Caco-2 (cell line): Measurements from ENCODE around the gene TNP2. TPM values are rescaled to one million over a fixed set of nuclear protein-coding genes. Genes with fewer than 3 reads are reported as not detected.

Source experiments
- BruUV-seq: library from RNA; stranded (reverse); fragments of 400-500 nt; replicated peaks from 2 replicates; lab custom pipeline; 2021; lab: Mats Ljungman, UMichigan
- CTCF ChIA-PET: fragments of 300-600 bp; sonication (Branson Sonifier 250); formaldehyde crosslinking; loops from one replicate; lab custom pipeline; 2022; ENCODE audit warnings: antibody characterized with exemption; lab: Charles Lee
- POLR2A ChIA-PET: fragments of 300-600 bp; sonication (Branson Sonifier 250); formaldehyde crosslinking; loops from one replicate; lab custom pipeline; 2022; ENCODE audit warnings: antibody characterized with exemption; lab: Charles Lee
- DNase-seq, 2 experiments: peaks; one replicate each; pipeline versions ENCODE4 v3.0.0 to v3.0.0-alpha.2; 2020 to 2022
- H3K27me3 ChIP-seq: replicated peaks from 2 replicates; pipeline ENCODE4 v1.6.0; 2011; ENCODE audit warnings: low read length; ENCODE audit not compliant: control insufficient read depth, insufficient read depth
- H3K36me3 ChIP-seq: 2 replicates; pipeline ENCODE4 v1.5.1; 2011; ENCODE audit warnings: low read length; ENCODE audit not compliant: control insufficient read depth, insufficient read depth
- H3K4me1 ChIP-seq: fragments of 250-450 bp; sonication (Bioruptor Pico); 2 replicates; pipeline ENCODE4 v1.5.1; 2020; ENCODE audit warnings: mild to moderate bottlenecking
- H3K4me3 ChIP-seq: 2 replicates; pipeline ENCODE4 v1.5.1; 2011; ENCODE audit warnings: low read depth, mild to moderate bottlenecking, control low read depth, low read length
- H3K9me3 ChIP-seq: fragments of 250-450 bp; sonication (Bioruptor Pico); 2 replicates; pipeline ENCODE4 v1.5.1; 2020; ENCODE audit warnings: mild to moderate bottlenecking, moderate library complexity
- H3K27ac Mint-ChIP-seq: one replicate; pipeline ENCODE4 v1.8.0; 2022; ENCODE audit warnings: mixed read lengths; ENCODE audit not compliant: unreplicated experiment
- H3K27me3 Mint-ChIP-seq: one replicate; pipeline ENCODE4 v1.8.0; 2022; ENCODE audit warnings: mixed read lengths; ENCODE audit not compliant: insufficient read depth, unreplicated experiment
- H3K36me3 Mint-ChIP-seq: one replicate; pipeline ENCODE4 v1.8.0; 2022; ENCODE audit warnings: mild to moderate bottlenecking, mixed read lengths; ENCODE audit not compliant: insufficient read depth, unreplicated experiment
- H3K4me1 Mint-ChIP-seq: one replicate; pipeline ENCODE4 v1.8.0; 2022; ENCODE audit warnings: low read depth, mixed read lengths; ENCODE audit not compliant: unreplicated experiment
- H3K4me3 Mint-ChIP-seq: one replicate; pipeline ENCODE4 v1.8.0; 2022; ENCODE audit warnings: mild to moderate bottlenecking, moderate library complexity, mixed read lengths; ENCODE audit not compliant: unreplicated experiment
- H3K9me3 Mint-ChIP-seq: one replicate; pipeline ENCODE4 v1.8.0; 2022; ENCODE audit warnings: mixed read lengths; ENCODE audit not compliant: unreplicated experiment
- CTCF ChIP-seq, 2 experiments: fragments of 200-600 bp in 1 of 2; IDR thresholded peaks; 1 replicate in 1 of 2; 2 replicates in 1 of 2; pipeline versions ENCODE4 v1.5.1 to v1.8.0; 2011 to 2022; ENCODE audit warnings: antibody characterized with exemption in 1 of 2, control low read depth in 1 of 2, inconsistent platforms in 1 of 2, low read depth in 1 of 2, low read length in 1 of 2, mild to moderate bottlenecking in 1 of 2, moderate library complexity in 1 of 2; ENCODE audit not compliant: insufficient read depth in 1 of 2, severe bottlenecking in 1 of 2, unreplicated experiment in 1 of 2
- intact Hi-C: fragments of 100-400 bp; cut with micrococcal nuclease; formaldehyde crosslinking; loops from one replicate; pipeline ENCODE4 v1.10.0; 2022; ENCODE audit not compliant: unreplicated experiment
- total RNA-seq: library from RNA; stranded (reverse); gene quantifications from 2 replicates; pipeline ENCODE4 v1.2.3, GENCODE V29; 2022

Gene TNP2
- total RNA-seq, 1 experiment from 2014 or later = not detected

GRCh38 chr16:11306997-11307638 is 38.0 kb upstream of the TNP2 start:
- Mint-ChIP-seq H3K4me1 (no peaks in the 10 kb centered on the region), H3K9me3 (no peaks in the 10 kb centered on the region), H3K4me3 (no peak overlapping the region), H3K27me3 (no peaks in the 10 kb centered on the region), H3K27ac (no peak overlapping the region), H3K36me3 (no peaks in the 10 kb centered on the region)
- H3K36me3 ChIP-seq = no peaks in the 10 kb centered on the region
- DNase-seq = no peak
- intact Hi-C loops = no loop called here
- CTCF ChIA-PET = interaction anchor here (1.0 kb wide), 1 partner anchor 50 kb away, joined by 3 read pairs; no protein-coding TSS in a partner anchor
- POLR2A ChIA-PET = no interaction called here
- H3K4me3 ChIP-seq = no peak overlapping the region
- no peak for TF ChIP-seq CTCF (IDR thresholded peaks at IDR 0.05; ENCODE audit: insufficient read depth in 1 of 2, low read depth in 1 of 2, low read length in 1 of 2, severe bottlenecking in 1 of 2, unreplicated experiment in 1 of 2)
- H3K4me1 ChIP-seq = peaks cover 9% of the 10 kb centered on the region
- no peaks in the 10 kb centered on the region for H3K9me3 ChIP-seq
- BruUV-seq = no TSS peak
- H3K27me3 ChIP-seq = no peaks in the 10 kb centered on the region

DNA sequence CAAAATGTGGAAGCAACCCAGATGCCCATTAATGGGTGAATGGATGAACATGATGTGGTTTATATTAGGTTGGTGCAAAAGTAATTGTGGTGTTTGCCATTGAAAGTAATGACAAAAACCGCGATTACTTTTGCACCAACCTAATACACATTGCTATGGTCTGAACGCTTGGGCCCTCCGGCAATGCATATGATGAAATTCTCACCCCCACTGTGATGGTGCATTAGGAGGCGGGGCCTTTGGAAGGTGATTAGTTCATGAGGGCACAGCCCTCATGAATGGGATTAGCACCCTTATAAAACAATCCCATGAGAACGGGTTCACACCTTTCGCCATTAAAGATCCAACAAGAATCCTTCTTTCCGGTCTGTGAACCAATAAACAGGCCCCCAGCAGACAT is 37.3 kb upstream of the TNP2 start:
- ChIA-PET POLR2A (no interaction called here), CTCF (no interaction called here)
- no peaks in the 10 kb centered on the region for H3K36me3 ChIP-seq
- H3K9me3 Mint-ChIP-seq = no peaks in the 10 kb centered on the region
- H3K4me1 Mint-ChIP-seq = no peaks in the 10 kb centered on the region
- TF ChIP-seq CTCF (IDR thresholded peaks at IDR 0.05; ENCODE audit: insufficient read depth in 1 of 2, low read depth in 1 of 2, low read length in 1 of 2, severe bottlenecking in 1 of 2, unreplicated experiment in 1 of 2) = no peak
- no peaks in the 10 kb centered on the region for H3K27me3 Mint-ChIP-seq
- no peaks in the 10 kb centered on the region for H3K9me3 ChIP-seq
- intact Hi-C loops = no loop called here
- H3K27me3 ChIP-seq = no peaks in the 10 kb centered on the region
- no peak overlapping the region for H3K4me3 ChIP-seq
- H3K36me3 Mint-ChIP-seq = no peaks in the 10 kb centered on the region
- DNase-seq = no peak
- H3K27ac Mint-ChIP-seq = no peak overlapping the region
- 0 out of 2 replicates have a peak, but pooled peaks cover 4% of the 10 kb centered on the region for H3K4me1 ChIP-seq
- H3K4me3 Mint-ChIP-seq = no peak overlapping the region
- no TSS peak for BruUV-seq

- BruUV-seq = no TSS peak
- H3K4me1 ChIP-seq = no peaks in the 10 kb centered on the region
- no peak for DNase-seq
- Mint-ChIP-seq H3K27me3 (no peaks in the 10 kb centered on the region), H3K36me3 (no peaks in the 10 kb centered on the region), H3K27ac (no peak overlapping the region), H3K4me3 (no peak overlapping the region), H3K4me1 (no peaks in the 10 kb centered on the region), H3K9me3 (no peaks in the 10 kb centered on the region)
- H3K9me3 ChIP-seq = no peaks in the 10 kb centered on the region
- TF ChIP-seq CTCF (IDR thresholded peaks at IDR 0.05; ENCODE audit: insufficient read depth in 1 of 2, low read depth in 1 of 2, low read length in 1 of 2, severe bottlenecking in 1 of 2, unreplicated experiment in 1 of 2) = no peak
- no peaks in the 10 kb centered on the region for H3K27me3 ChIP-seq
- CTCF ChIA-PET = no interaction called here
- H3K4me3 ChIP-seq = no peak overlapping the region
- no peaks in the 10 kb centered on the region for H3K36me3 ChIP-seq
- POLR2A ChIA-PET = no interaction called here
- intact Hi-C loops = no loop called here
These were observed 34.4 kb upstream of the TNP2 start for GRCh38 chr16:11303405-11304138.
